Trophoblast cell (in vitro differentiated cells and primary cell): ENCODE measurements around the gene SIK3.

Experiments
- DNase-seq, 2 donors: peaks; one replicate each; pipeline ENCODE4 v3.0.0-alpha.2; 2016
- H2AFZ ChIP-seq: 2 replicates; pipeline ENCODE4 v1.6.1; 2013; ENCODE audit warnings: low read length, moderate library complexity, mild to moderate bottlenecking; ENCODE audit not compliant: insufficient read depth, poor library complexity
- H2AK5ac ChIP-seq: 2 replicates; pipeline ENCODE4 v1.6.1; 2013; ENCODE audit warnings: mild to moderate bottlenecking, low read length
- H2BK120ac ChIP-seq: 2 replicates; pipeline ENCODE4 v1.6.1; 2013; ENCODE audit warnings: low read length, mild to moderate bottlenecking, moderate library complexity; ENCODE audit not compliant: insufficient read depth, poor library complexity
- H2BK12ac ChIP-seq: 2 replicates; pipeline ENCODE4 v1.6.1; 2013; ENCODE audit warnings: mild to moderate bottlenecking, low read length, moderate library complexity
- H2BK5ac ChIP-seq: 2 replicates; pipeline ENCODE4 v1.6.1; 2013; ENCODE audit warnings: low read length, low read depth, moderate library complexity, mild to moderate bottlenecking; ENCODE audit not compliant: poor library complexity
- H3K14ac ChIP-seq: 2 replicates; pipeline ENCODE4 v1.6.1; 2013; ENCODE audit warnings: mild to moderate bottlenecking, low read length
- H3K18ac ChIP-seq: 2 replicates; pipeline ENCODE4 v1.6.1; 2013; ENCODE audit warnings: mild to moderate bottlenecking, low read length
- H3K23ac ChIP-seq: 2 replicates; pipeline ENCODE4 v1.6.1; 2013; ENCODE audit warnings: low read length
- H3K27ac ChIP-seq: 2 replicates; pipeline ENCODE4 v1.5.1; 2013; ENCODE audit warnings: low read depth, mild to moderate bottlenecking, inconsistent platforms, low read length, moderate library complexity
- H3K27me3 ChIP-seq: 2 replicates; pipeline ENCODE4 v1.6.1; 2013; ENCODE audit warnings: inconsistent platforms, mild to moderate bottlenecking, low read length, moderate library complexity; ENCODE audit not compliant: insufficient read depth
- H3K36me3 ChIP-seq, 2 experiments: 1 replicate in 1 of 2; 2 replicates in 1 of 2; pipeline ENCODE4 v1.6.1; 2013; ENCODE audit warnings: low read length in 2 of 2, mild to moderate bottlenecking in 2 of 2, moderate library complexity in 1 of 2; ENCODE audit not compliant: insufficient read depth in 2 of 2, control insufficient read depth in 1 of 2
- H3K4ac ChIP-seq: 2 replicates; pipeline ENCODE4 v1.6.1; 2013; ENCODE audit warnings: low read depth, mild to moderate bottlenecking, low read length, moderate library complexity
- H3K4me1 ChIP-seq, 2 experiments: 1 replicate in 1 of 2; 2 replicates in 1 of 2; pipeline ENCODE4 v1.6.1; 2013; ENCODE audit warnings: low read length in 2 of 2, mild to moderate bottlenecking in 2 of 2, moderate library complexity in 1 of 2; ENCODE audit not compliant: insufficient read depth in 2 of 2, control insufficient read depth in 1 of 2
- H3K4me2 ChIP-seq: 2 replicates; pipeline ENCODE4 v1.6.1; 2013; ENCODE audit warnings: inconsistent platforms, mild to moderate bottlenecking, low read length, moderate library complexity
- H3K4me3 ChIP-seq: 2 replicates; pipeline ENCODE4 v1.5.1; 2013; ENCODE audit warnings: mild to moderate bottlenecking, low read depth, low read length, inconsistent platforms
- H3K79me1 ChIP-seq: one replicate; pipeline ENCODE4 v1.6.1; 2013; ENCODE audit warnings: low read length
- H3K79me2 ChIP-seq: 2 replicates; pipeline ENCODE4 v1.6.1; 2013; ENCODE audit warnings: low read length, mild to moderate bottlenecking; ENCODE audit not compliant: control insufficient read depth, insufficient read depth, poor library complexity
- H3K9ac ChIP-seq: 2 replicates; pipeline ENCODE4 v1.6.1; 2013; ENCODE audit warnings: mild to moderate bottlenecking, low read length
- H3K9me3 ChIP-seq: 2 replicates; pipeline ENCODE4 v1.6.1; 2013; ENCODE audit warnings: low read depth, mild to moderate bottlenecking, control low read depth, inconsistent platforms, low read length; ENCODE audit not compliant: insufficient read depth
- H4K12ac ChIP-seq: 2 replicates; pipeline ENCODE4 v1.6.1; 2013; ENCODE audit warnings: low read depth, mild to moderate bottlenecking, low read length, moderate library complexity
- H4K8ac ChIP-seq: 2 replicates; pipeline ENCODE4 v1.6.1; 2013; ENCODE audit warnings: low read depth, mild to moderate bottlenecking, low read length, moderate library complexity
- H4K91ac ChIP-seq: one replicate; pipeline ENCODE4 v1.6.1; 2013; ENCODE audit warnings: low read depth, mild to moderate bottlenecking, low read length, moderate library complexity
- WGBS: extraction: QIAGEN DNeasy Blood & Tissue Kit; methylation state at CpG from one replicate; pipeline ENCODE4 v1.1.7; 2013; ENCODE audit warnings: missing lambda C conversion rate; ENCODE audit not compliant: insufficient read length, insufficient coverage; ENCODE audit errors: extremely low coverage; 5-methylcytosine and 5-hydroxymethylcytosine counted together

The SIK3 gene

DNA sequence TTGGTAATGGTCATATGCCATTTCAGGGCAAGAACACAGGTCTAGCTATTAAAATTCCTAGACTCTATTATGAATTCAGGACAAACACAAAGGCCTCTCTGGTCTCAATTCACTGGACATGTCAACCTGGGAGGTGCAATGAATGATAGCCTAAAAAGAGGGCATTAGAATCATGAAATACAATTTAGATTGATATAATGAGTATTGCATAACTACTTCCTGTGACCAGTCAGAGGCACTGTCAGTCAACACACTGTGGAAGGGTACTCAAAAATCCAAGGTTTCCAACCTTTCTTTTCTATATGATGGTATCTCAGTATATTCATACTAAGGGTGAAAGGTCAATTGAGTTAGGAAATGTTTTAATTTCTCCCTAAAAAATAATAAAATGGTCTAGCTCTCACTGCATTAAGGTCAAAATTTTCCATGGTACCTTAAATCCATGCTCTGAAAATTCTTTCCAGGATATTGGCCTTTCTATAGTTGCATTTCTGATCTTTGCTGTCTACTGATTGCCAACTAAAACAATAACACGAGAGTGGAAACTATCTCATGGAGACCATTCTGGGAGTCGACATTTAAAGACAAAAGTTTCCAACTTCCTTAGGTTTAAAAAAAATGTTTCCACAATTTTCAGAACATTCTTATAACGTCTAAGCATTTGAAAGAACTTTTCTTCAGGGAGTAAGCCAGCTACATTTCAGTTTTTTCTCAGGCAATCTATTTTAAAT, 179.1 kb downstream of the SIK3 start:
- H2BK5ac ChIP-seq: no peak overlapping the region
- H4K8ac ChIP-seq: no peak overlapping the region
- no peak overlapping the region for H3K18ac ChIP-seq
- H2AK5ac ChIP-seq: no peak overlapping the region
- no peak overlapping the region for H2BK12ac ChIP-seq
- no CpG with 5 or more reads among the region's 3 CpGs for WGBS
- peaks cover 0 to 3% of the 10 kb centered on the region in 2 experiments for H3K36me3 ChIP-seq
- no peak overlapping the region for H3K4me3 ChIP-seq
- H3K4me2 ChIP-seq: no peak overlapping the region
- H3K4me1 ChIP-seq: no peaks in the 10 kb centered on the region
- H3K4ac ChIP-seq: no peak overlapping the region
- no peaks in the 10 kb centered on the region for H3K79me1 ChIP-seq
- no peak overlapping the region for H3K14ac ChIP-seq
- no peak overlapping the region for H3K27ac ChIP-seq
- H4K12ac ChIP-seq: no peak overlapping the region
- H4K91ac ChIP-seq: no peak overlapping the region
- H2AFZ ChIP-seq: no peak overlapping the region
- no peak overlapping the region for H2BK120ac ChIP-seq
- DNase-seq: no peak
- H3K27me3 ChIP-seq: no peaks in the 10 kb centered on the region
- no peaks in the 10 kb centered on the region for H3K9me3 ChIP-seq
- no peaks in the 10 kb centered on the region for H3K79me2 ChIP-seq
- H3K9ac ChIP-seq: no peak overlapping the region
- no peak overlapping the region for H3K23ac ChIP-seq

DNA sequence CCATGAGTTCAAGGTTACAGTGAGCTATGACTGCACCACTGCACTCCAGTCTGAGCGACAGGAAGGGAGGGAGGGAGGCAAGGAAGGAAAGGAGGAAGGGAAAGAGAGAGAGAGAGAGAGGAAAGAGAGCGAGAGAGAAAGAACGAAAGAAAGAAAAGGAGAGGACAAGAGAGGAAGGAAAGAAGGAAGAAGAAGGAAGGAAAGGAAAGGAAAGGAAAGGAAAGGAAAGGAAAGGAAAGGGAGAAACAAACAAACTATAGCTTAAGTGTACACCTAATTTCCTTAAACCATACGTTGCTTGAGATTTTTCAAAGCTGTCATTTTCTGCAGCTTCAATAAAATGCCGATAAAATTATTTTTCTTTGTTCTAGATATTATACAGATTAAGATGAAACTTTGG, 180.6 kb downstream of the SIK3 start:
- Histone ChIP-seq H3K9ac (no peak overlapping the region), H3K27ac (no peak overlapping the region), H4K12ac (no peak overlapping the region), H3K36me3 (peaks cover 0 to 3% of the 10 kb centered on the region in 2 experiments), H3K9me3 (no peaks in the 10 kb centered on the region), H3K27me3 (no peaks in the 10 kb centered on the region), H2AK5ac (no peak overlapping the region), H3K4me2 (no peak overlapping the region), H4K91ac (no peak overlapping the region), H3K4me3 (no peak overlapping the region), H3K14ac (no peak overlapping the region), H4K8ac (no peak overlapping the region), H2BK120ac (no peak overlapping the region), H3K79me1 (no peaks in the 10 kb centered on the region), H2BK12ac (no peak overlapping the region), H2AFZ (no peak overlapping the region), H3K18ac (no peak overlapping the region), H3K4me1 (no peaks in the 10 kb centered on the region), H2BK5ac (no peak overlapping the region), H3K79me2 (no peaks in the 10 kb centered on the region), H3K4ac (no peak overlapping the region), H3K23ac (no peak overlapping the region)
- no CpG with 5 or more reads among the region's 5 CpGs for WGBS
- no peak for DNase-seq

DNA sequence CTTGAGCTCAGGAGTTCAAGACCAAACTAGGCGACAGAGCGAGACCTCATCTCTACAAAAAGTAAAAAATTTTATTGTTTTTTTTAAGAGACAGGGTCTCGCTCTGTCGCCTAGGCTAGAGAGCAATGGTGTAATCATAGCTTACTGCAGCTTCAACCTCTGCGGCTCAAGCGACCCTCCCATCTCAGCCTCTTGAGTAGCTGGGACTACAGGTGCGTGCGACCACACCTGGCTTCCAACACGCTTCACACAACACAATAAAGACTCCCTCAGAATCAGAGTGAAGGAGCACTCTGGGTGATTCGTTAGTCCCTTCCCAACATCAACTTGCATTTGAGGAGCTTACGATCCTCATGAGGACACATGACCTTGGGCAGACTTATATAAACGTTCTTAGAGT, 181.3 kb downstream of the SIK3 start:
- H3K23ac ChIP-seq: no peak overlapping the region
- H2BK12ac ChIP-seq: no peak overlapping the region
- H3K4me3 ChIP-seq: no peak overlapping the region
- H3K27me3 ChIP-seq: no peaks in the 10 kb centered on the region
- H2AK5ac ChIP-seq: no peak overlapping the region
- WGBS: no CpG with 5 or more reads among the region's 12 CpGs
- H4K12ac ChIP-seq: no peak overlapping the region
- no peaks in the 10 kb centered on the region for H3K36me3 ChIP-seq
- H3K4ac ChIP-seq: no peak overlapping the region
- H3K14ac ChIP-seq: no peak overlapping the region
- H3K4me1 ChIP-seq: no peaks in the 10 kb centered on the region
- H2AFZ ChIP-seq: no peak overlapping the region
- H4K8ac ChIP-seq: no peak overlapping the region
- H3K9me3 ChIP-seq: no peaks in the 10 kb centered on the region
- no peak overlapping the region for H4K91ac ChIP-seq
- H3K79me2 ChIP-seq: no peaks in the 10 kb centered on the region
- no peak overlapping the region for H2BK120ac ChIP-seq
- H3K4me2 ChIP-seq: no peak overlapping the region
- no peak overlapping the region for H3K9ac ChIP-seq
- no peak for DNase-seq
- no peak overlapping the region for H3K27ac ChIP-seq
- H2BK5ac ChIP-seq: no peak overlapping the region
- no peaks in the 10 kb centered on the region for H3K79me1 ChIP-seq
- H3K18ac ChIP-seq: no peak overlapping the region

GRCh38 chr11:116916052-116916451, 182.2 kb downstream of the SIK3 start:
- no peaks in the 10 kb centered on the region for H3K36me3 ChIP-seq
- H4K12ac ChIP-seq: no peak overlapping the region
- H2BK5ac ChIP-seq: no peak overlapping the region
- H3K79me2 ChIP-seq: no peaks in the 10 kb centered on the region
- H3K9ac ChIP-seq: no peak overlapping the region
- no peak overlapping the region for H3K4me3 ChIP-seq
- H3K27me3 ChIP-seq: no peaks in the 10 kb centered on the region
- H2AFZ ChIP-seq: no peak overlapping the region
- H3K4ac ChIP-seq: no peak overlapping the region
- H3K4me2 ChIP-seq: no peak overlapping the region
- no CpG with 5 or more reads among the region's 2 CpGs for WGBS
- no peak overlapping the region for H2AK5ac ChIP-seq
- H2BK12ac ChIP-seq: no peak overlapping the region
- no peaks in the 10 kb centered on the region for H3K4me1 ChIP-seq
- H4K8ac ChIP-seq: no peak overlapping the region
- no peak overlapping the region for H3K27ac ChIP-seq
- H3K79me1 ChIP-seq: no peaks in the 10 kb centered on the region
- H4K91ac ChIP-seq: no peak overlapping the region
- no peak overlapping the region for H3K14ac ChIP-seq
- DNase-seq: no peak
- no peak overlapping the region for H3K18ac ChIP-seq
- no peak overlapping the region for H3K23ac ChIP-seq
- H3K9me3 ChIP-seq: no peaks in the 10 kb centered on the region
- no peak overlapping the region for H2BK120ac ChIP-seq
